Neural cell (in vitro differentiated cells): ENCODE data around the gene CNPY2.

Source experiments
- CTCF ChIP-seq: fragments of 450-650 bp; IDR thresholded peaks from 2 replicates; pipeline ENCODE4 v1.5.1; 2014; ENCODE audit warnings: antibody characterized with exemption, mild to moderate bottlenecking, moderate library complexity; ENCODE audit not compliant: poor library complexity, severe bottlenecking
- EP300 ChIP-seq: fragments of 450-650 bp; conservative IDR thresholded peaks from 2 replicates; pipeline ENCODE4 v1.6.1; 2014; ENCODE audit warnings: antibody characterized with exemption, mild to moderate bottlenecking, moderate library complexity; ENCODE audit not compliant: poor library complexity, severe bottlenecking
- EZH2 ChIP-seq: fragments of 200-600, 300-800 bp; shearing (Covaris generic), sonication (generic); IDR thresholded peaks from 2 replicates; pipeline ENCODE4 v1.6.1; 2014; ENCODE audit warnings: antibody characterized with exemption, low read length, borderline replicate concordance, mild to moderate bottlenecking; ENCODE audit not compliant: insufficient read depth, poor library complexity, severe bottlenecking
- MXI1 ChIP-seq: fragments of 450-650 bp; conservative IDR thresholded peaks from 2 replicates; pipeline ENCODE4 v1.6.1; 2014; ENCODE audit warnings: antibody characterized with exemption, mild to moderate bottlenecking; ENCODE audit not compliant: poor library complexity, severe bottlenecking
- POLR2AphosphoS5 ChIP-seq: IDR thresholded peaks from 2 replicates; pipeline ENCODE4 v1.6.1; 2012
- RAD21 ChIP-seq: fragments of 450-650 bp; conservative IDR thresholded peaks from 2 replicates; pipeline ENCODE4 v1.6.1; 2014; ENCODE audit warnings: antibody characterized with exemption, mild to moderate bottlenecking, moderate library complexity
- REST ChIP-seq: IDR thresholded peaks from 2 replicates; pipeline ENCODE4 v1.6.1; 2012; ENCODE audit warnings: borderline replicate concordance
- SMC3 ChIP-seq: fragments of 450-650 bp; conservative IDR thresholded peaks from 2 replicates; pipeline ENCODE4 v1.6.1; 2014; ENCODE audit warnings: antibody characterized with exemption, mild to moderate bottlenecking, moderate library complexity; ENCODE audit not compliant: poor library complexity
- TAF1 ChIP-seq: IDR thresholded peaks from 2 replicates; pipeline ENCODE4 v1.6.1; 2012; ENCODE audit warnings: low read depth

GRCh38 chr12:56298828-56299227, 17.0 kb downstream of the CNPY2 start:
- TF ChIP-seq POLR2AphosphoS5: no peak
- no peak for TF ChIP-seq TAF1
- no peak for TF ChIP-seq EZH2
- TF ChIP-seq MXI1: no peak
- TF ChIP-seq SMC3: no peak
- no peak for TF ChIP-seq CTCF
- no peak for TF ChIP-seq RAD21
- no peak for TF ChIP-seq EP300
- no peak for TF ChIP-seq REST
